ENCODE measurements around the gene HOXC4. TPM values are rescaled to one million over a fixed set of nuclear protein-coding genes. Genes with fewer than 3 reads are reported as not detected.

HOXC4 gene
- total and polyA plus RNA-seq, 5 experiments from 2014 or later: 0.25 to 0.65 (median 0.53) TPM; not detected in 1

GRCh38 chr12:54024581-54025305 is 28.9 kb upstream of the HOXC4 start:
- POLR2A ChIA-PET: interaction anchor here (1.0 kb wide), 1 partner anchor 15 kb away, joined by 5 read pairs; the partner anchor contains the start of gene HOXC8
- Mint-ChIP-seq H3K4me3 (no peak overlapping the region), H3K27me3 (peaks cover 31 to 98% (median 82%) of the 10 kb centered on the region in 5 donors), H3K36me3 (peaks cover 0 to 2% (median 0%) of the 10 kb centered on the region in 3 donors), H3K9me3 (peaks cover 0 to 2% (median 0%) of the 10 kb centered on the region in 9 donors), H3K27ac (no peak overlapping the region), H3K4me1 (peaks cover 6 to 31% (median 16%) of the 10 kb centered on the region in 4 donors)
- no peak for DNase-seq
- ATAC-seq: no peak

- H3K4me3 Mint-ChIP-seq: no peak overlapping the region
- H3K9me3 Mint-ChIP-seq: peaks cover 0 to 2% (median 0%) of the 10 kb centered on the region in 9 donors
- peaks cover 0 to 2% (median 0%) of the 10 kb centered on the region in 3 donors for H3K36me3 Mint-ChIP-seq
- peak overlapping the region in 1 of 10 donors; percentile 81 for H3K27ac Mint-ChIP-seq
- no peak for ATAC-seq
- DNase-seq: no peak
- H3K27me3 Mint-ChIP-seq: peaks cover 36 to 98% (median 81%) of the 10 kb centered on the region in 5 donors
- peaks cover 6 to 33% (median 18%) of the 10 kb centered on the region in 4 donors for H3K4me1 Mint-ChIP-seq
- POLR2A ChIA-PET: interaction anchor here (1.3 kb wide), 1 partner anchor 180 kb away, joined by 3 read pairs; no protein-coding TSS in a partner anchor
Observed at GRCh38 chr12:54025499-54026405, 27.9 kb upstream of the HOXC4 start.

- Mint-ChIP-seq H3K4me3 (peak overlapping the region in 3 of 10 donors; percentile 12 to 41 (median 38)), H3K4me1 (peaks cover 9 to 33% (median 19%) of the 10 kb centered on the region in 4 donors), H3K27me3 (peaks cover 37 to 98% (median 75%) of the 10 kb centered on the region in 5 donors), H3K9me3 (peaks cover 0 to 2% (median 0%) of the 10 kb centered on the region in 9 donors), H3K27ac (peak overlapping the region in 1 of 10 donors; percentile 24), H3K36me3 (peaks cover 0 to 4% (median 2%) of the 10 kb centered on the region in 3 donors)
- ATAC-seq: no peak
- POLR2A ChIA-PET: interaction anchor here (0.7 to 1.3 kb wide), 3 partner anchors 9 to 179 kb away, joined by 3 to 4 read pairs (median 3); no protein-coding TSS in a partner anchor
- no peak for DNase-seq
Observed at GRCh38 chr12:54026640-54027441, 26.8 kb upstream of the HOXC4 start.

DNA sequence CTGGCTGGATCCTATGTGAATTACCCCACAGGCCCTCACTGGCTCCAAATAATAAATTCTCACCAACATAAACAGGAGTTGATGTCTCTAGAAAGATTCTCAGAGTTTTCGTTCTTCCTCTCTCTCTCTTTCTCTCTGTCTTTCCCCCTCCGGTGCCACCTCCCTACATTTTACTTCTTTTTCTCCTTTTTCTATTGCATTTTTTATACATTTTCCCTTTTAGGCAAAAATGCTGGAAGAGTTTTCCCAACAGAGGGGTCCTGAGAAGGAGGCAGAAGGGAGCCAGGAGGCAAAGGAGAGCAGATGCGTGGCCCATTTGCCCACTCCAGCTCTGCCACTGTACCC is 26.2 kb upstream of the HOXC4 start:
- peaks cover 11 to 33% (median 20%) of the 10 kb centered on the region in 4 donors for H3K4me1 Mint-ChIP-seq
- DNase-seq (no peak), ATAC-seq (no peak)
- peaks cover 39 to 98% (median 75%) of the 10 kb centered on the region in 5 donors for H3K27me3 Mint-ChIP-seq
- H3K36me3 Mint-ChIP-seq: peaks cover 0 to 4% (median 2%) of the 10 kb centered on the region in 3 donors
- no peak overlapping the region for H3K27ac Mint-ChIP-seq
- H3K9me3 Mint-ChIP-seq: peaks cover 0 to 2% (median 0%) of the 10 kb centered on the region in 9 donors
- peak overlapping the region in 1 of 10 donors; percentile 19 for H3K4me3 Mint-ChIP-seq
- POLR2A ChIA-PET: interaction anchor here (0.7 to 1.1 kb wide), 2 partner anchors 10 to 12 kb away, joined by 3 to 4 read pairs; no protein-coding TSS in a partner anchor

GRCh38 chr12:54028314-54029201 is 25.1 kb upstream of the HOXC4 start, which contains the start of gene HOXC6:
Gene HOXC6 (plus strand): TSS chr12:54028440. CDS start chr12:54028522, 82 bp downstream.
- H3K27me3 Mint-ChIP-seq: peaks cover 43 to 98% (median 74%) of the 10 kb centered on the region in 5 donors
- DNase-seq: no peak
- POLR2A ChIA-PET: interaction anchor here (1.1 kb wide), 1 partner anchor 11 kb away, joined by 4 read pairs; no protein-coding TSS in a partner anchor
- H3K27ac Mint-ChIP-seq: peak within 1 kb of the TSS in 1 of 10 donors; percentile 53
- ATAC-seq: no peak
- peaks cover 0 to 5% (median 0%) of the 10 kb centered on the region in 9 donors for H3K9me3 Mint-ChIP-seq
- peaks cover 16 to 45% (median 27%) of the 10 kb centered on the region in 4 donors for H3K4me1 Mint-ChIP-seq
- peak within 1 kb of the TSS in 4 of 10 donors; percentile 19 to 63 (median 52) for H3K4me3 Mint-ChIP-seq
- H3K36me3 Mint-ChIP-seq: peaks cover 0 to 4% (median 4%) of the 10 kb centered on the region in 3 donors

DNA sequence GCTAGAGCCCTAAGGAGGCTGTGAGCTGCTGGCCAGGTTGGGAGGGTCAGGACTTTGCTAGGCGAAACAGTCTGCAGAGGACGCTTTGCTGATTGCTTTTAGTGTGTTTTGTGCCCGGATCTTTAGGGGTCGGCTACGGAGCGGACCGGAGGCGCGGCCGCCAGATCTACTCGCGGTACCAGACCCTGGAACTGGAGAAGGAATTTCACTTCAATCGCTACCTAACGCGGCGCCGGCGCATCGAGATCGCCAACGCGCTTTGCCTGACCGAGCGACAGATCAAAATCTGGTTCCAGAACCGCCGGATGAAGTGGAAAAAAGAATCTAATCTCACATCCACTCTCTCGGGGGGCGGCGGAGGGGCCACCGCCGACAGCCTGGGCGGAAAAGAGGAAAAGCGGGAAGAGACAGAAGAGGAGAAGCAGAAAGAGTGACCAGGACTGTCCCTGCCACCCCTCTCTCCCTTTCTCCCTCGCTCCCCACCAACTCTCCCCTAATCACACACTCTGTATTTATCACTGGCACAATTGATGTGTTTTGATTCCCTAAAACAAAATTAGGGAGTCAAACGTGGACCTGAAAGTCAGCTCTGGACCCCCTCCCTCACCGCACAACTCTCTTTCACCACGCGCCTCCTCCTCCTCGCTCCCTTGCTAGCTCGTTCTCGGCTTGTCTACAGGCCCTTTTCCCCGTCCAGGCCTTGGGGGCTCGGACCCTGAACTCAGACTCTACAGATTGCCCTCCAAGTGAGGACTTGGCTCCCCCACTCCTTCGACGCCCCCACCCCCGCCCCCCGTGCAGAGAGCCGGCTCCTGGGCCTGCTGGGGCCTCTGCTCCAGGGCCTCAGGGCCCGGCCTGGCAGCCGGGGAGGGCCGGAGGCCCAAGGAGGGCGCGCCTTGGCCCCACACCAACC is 23.9 kb upstream of the HOXC4 start:
- Mint-ChIP-seq H3K36me3 (peaks cover 0 to 6% (median 4%) of the 10 kb centered on the region in 3 donors), H3K9me3 (peaks cover 0 to 5% (median 0%) of the 10 kb centered on the region in 9 donors), H3K4me1 (peaks cover 16 to 47% (median 32%) of the 10 kb centered on the region in 4 donors), H3K27ac (no peak overlapping the region), H3K4me3 (peak overlapping the region in 6 of 10 donors; percentile 15 to 65 (median 46)), H3K27me3 (peaks cover 43 to 94% (median 69%) of the 10 kb centered on the region in 5 donors)
- DNase-seq: no peak
- POLR2A ChIA-PET: interaction anchor here (1.6 kb wide), 1 partner anchor 12 kb away, joined by 3 read pairs; no protein-coding TSS in a partner anchor
- no peak for ATAC-seq

- peaks cover 0 to 6% (median 4%) of the 10 kb centered on the region in 3 donors for H3K36me3 Mint-ChIP-seq
- ATAC-seq (no peak), DNase-seq (no peak)
- peaks cover 16 to 52% (median 35%) of the 10 kb centered on the region in 4 donors for H3K4me1 Mint-ChIP-seq
- peaks cover 47 to 96% (median 72%) of the 10 kb centered on the region in 5 donors for H3K27me3 Mint-ChIP-seq
- no peak overlapping the region for H3K27ac Mint-ChIP-seq
- H3K4me3 Mint-ChIP-seq: peak overlapping the region in 2 of 10 donors; percentile 15 to 36
- POLR2A ChIA-PET: interaction anchor here (1.6 kb wide), 1 partner anchor 13 kb away, joined by 3 read pairs; no protein-coding TSS in a partner anchor
- H3K9me3 Mint-ChIP-seq: peaks cover 0 to 5% (median 0%) of the 10 kb centered on the region in 9 donors
Observed at GRCh38 chr12:54030442-54030801, 23.2 kb upstream of the HOXC4 start.

- Mint-ChIP-seq H3K4me3 (peak overlapping the region in 2 of 10 donors; percentile 8 to 18), H3K9me3 (peaks cover 0 to 5% (median 0%) of the 10 kb centered on the region in 9 donors), H3K36me3 (peaks cover 0 to 6% (median 4%) of the 10 kb centered on the region in 3 donors), H3K27me3 (peaks cover 49 to 96% (median 72%) of the 10 kb centered on the region in 5 donors), H3K27ac (no peak overlapping the region), H3K4me1 (peaks cover 16 to 52% (median 35%) of the 10 kb centered on the region in 4 donors)
- ATAC-seq: no peak
- POLR2A ChIA-PET: interaction anchor here (1.6 kb wide), 1 partner anchor 13 kb away, joined by 3 read pairs; no protein-coding TSS in a partner anchor
- no peak for DNase-seq
Observed at GRCh38 chr12:54030889-54031471, 22.7 kb upstream of the HOXC4 start.

GRCh38 chr12:54031480-54031879 is 22.2 kb upstream of the HOXC4 start:
- Mint-ChIP-seq H3K4me1 (peaks cover 16 to 50% (median 35%) of the 10 kb centered on the region in 4 donors), H3K9me3 (peaks cover 0 to 5% (median 0%) of the 10 kb centered on the region in 9 donors), H3K36me3 (peaks cover 0 to 6% (median 4%) of the 10 kb centered on the region in 3 donors), H3K27ac (no peak overlapping the region), H3K27me3 (peaks cover 49 to 96% (median 71%) of the 10 kb centered on the region in 5 donors), H3K4me3 (peak overlapping the region in 1 of 10 donors; percentile 29)
- ATAC-seq (no peak), DNase-seq (no peak)
- POLR2A ChIA-PET: interaction anchor here (1.0 to 1.6 kb wide), 3 partner anchors 14 to 158 kb away, joined by 3 to 5 read pairs (median 4); partner anchors contain the start of gene SMUG1
